Measurements from ENCODE around the gene FAM124B.

DNA sequence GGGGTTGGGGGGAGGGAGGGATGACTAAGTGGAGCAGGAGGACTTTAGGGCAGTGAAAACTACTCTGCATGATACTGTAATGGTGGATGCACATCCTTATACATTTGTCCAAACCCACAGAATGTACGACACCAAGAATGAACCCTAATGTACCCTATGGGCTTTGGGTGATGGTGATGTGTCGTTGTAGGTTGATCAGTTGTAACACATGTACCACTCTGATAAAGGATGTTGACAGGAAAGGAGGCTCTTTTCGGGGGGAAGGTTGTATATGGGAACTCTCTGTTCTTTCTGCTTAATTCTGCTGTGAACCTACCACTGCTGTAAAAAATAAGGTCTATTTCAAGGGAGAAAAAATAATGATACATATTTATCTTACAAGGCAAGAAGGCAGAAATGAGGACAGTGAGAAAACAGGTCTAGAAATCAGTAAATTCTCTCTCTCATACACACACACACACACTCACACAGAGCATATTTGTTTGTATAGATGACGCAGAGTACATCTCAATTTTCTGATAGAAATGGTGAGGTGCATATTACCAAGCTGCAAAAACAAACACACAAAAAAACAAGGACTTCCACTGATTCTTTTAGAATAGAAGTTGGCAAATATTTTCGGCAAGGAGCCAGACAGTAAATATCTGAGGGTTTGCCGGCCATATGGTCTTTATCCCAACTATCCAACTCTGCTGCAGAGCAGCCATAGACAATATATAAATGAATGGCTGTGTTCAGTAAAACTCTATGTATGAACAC lies 20.2 kb downstream of the FAM124B start:
- TF ChIP-seq, protein P1, sequence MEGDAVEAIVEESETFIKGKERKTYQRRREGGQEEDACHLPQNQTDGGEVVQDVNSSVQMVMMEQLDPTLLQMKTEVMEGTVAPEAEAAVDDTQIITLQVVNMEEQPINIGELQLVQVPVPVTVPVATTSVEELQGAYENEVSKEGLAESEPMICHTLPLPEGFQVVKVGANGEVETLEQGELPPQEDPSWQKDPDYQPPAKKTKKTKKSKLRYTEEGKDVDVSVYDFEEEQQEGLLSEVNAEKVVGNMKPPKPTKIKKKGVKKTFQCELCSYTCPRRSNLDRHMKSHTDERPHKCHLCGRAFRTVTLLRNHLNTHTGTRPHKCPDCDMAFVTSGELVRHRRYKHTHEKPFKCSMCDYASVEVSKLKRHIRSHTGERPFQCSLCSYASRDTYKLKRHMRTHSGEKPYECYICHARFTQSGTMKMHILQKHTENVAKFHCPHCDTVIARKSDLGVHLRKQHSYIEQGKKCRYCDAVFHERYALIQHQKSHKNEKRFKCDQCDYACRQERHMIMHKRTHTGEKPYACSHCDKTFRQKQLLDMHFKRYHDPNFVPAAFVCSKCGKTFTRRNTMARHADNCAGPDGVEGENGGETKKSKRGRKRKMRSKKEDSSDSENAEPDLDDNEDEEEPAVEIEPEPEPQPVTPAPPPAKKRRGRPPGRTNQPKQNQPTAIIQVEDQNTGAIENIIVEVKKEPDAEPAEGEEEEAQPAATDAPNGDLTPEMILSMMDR (IDR thresholded peaks at IDR 0.05): no peak
- TF ChIP-seq, protein P2, sequence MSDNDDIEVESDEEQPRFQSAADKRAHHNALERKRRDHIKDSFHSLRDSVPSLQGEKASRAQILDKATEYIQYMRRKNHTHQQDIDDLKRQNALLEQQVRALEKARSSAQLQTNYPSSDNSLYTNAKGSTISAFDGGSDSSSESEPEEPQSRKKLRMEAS (IDR thresholded peaks at IDR 0.05; ENCODE audit: low read depth): no peak
